GM21825 (cell line): ENCODE results near the gene XPNPEP2.

ENCODE experiments used
- ATAC-seq: cut with Tn5 transposase; IDR thresholded peaks from one replicate; pipeline ENCODE4 v1.9.1; 2021; ENCODE audit warnings: mild to moderate bottlenecking, moderate library complexity; ENCODE audit not compliant: unreplicated experiment

The XPNPEP2 gene

GRCh38 chrX:129777218-129778030, 38.6 kb downstream of the XPNPEP2 start:
- ATAC-seq, result no peak

GRCh38 chrX:129779086-129779672, 40.4 kb downstream of the XPNPEP2 start:
- no peak for ATAC-seq

GRCh38 chrX:129779747-129780146, 41.0 kb downstream of the XPNPEP2 start, which contains the start of gene SASH3:
SASH3 (plus strand) TSS chrX:129779949; CDS start chrX:129780098, 149 bp downstream.
- ATAC-seq, result peak; percentile 35

- no peak for ATAC-seq
Observed at GRCh38 chrX:129780441-129781105, 41.8 kb downstream of the XPNPEP2 start.

GRCh38 chrX:129781134-129781672, 42.4 kb downstream of the XPNPEP2 start:
- ATAC-seq, result peak; percentile 68

- ATAC-seq, result no peak
Observed at GRCh38 chrX:129781680-129782495, 43.1 kb downstream of the XPNPEP2 start.

GRCh38 chrX:129782706-129783105, 43.9 kb downstream of the XPNPEP2 start:
- ATAC-seq, result no peak

- ATAC-seq, result no peak
Observed at GRCh38 chrX:129783291-129783713, 44.5 kb downstream of the XPNPEP2 start.

- ATAC-seq, result no peak
Observed at GRCh38 chrX:129784371-129784770, 45.6 kb downstream of the XPNPEP2 start.

GRCh38 chrX:129785160-129785947, 46.6 kb downstream of the XPNPEP2 start:
- ATAC-seq, result no peak

- peak; percentile 65 for ATAC-seq
Observed at GRCh38 chrX:129786210-129786651, 47.5 kb downstream of the XPNPEP2 start.

GRCh38 chrX:129787336-129788055, 48.7 kb downstream of the XPNPEP2 start:
- ATAC-seq, result no peak

- ATAC-seq, result no peak
Observed at GRCh38 chrX:129788527-129788926, 49.7 kb downstream of the XPNPEP2 start.

- ATAC-seq, result no peak
Observed at GRCh38 chrX:129790146-129790545, 51.4 kb downstream of the XPNPEP2 start.

- no peak for ATAC-seq
Observed at GRCh38 chrX:129790808-129791207, 52.0 kb downstream of the XPNPEP2 start.

- ATAC-seq, result no peak
Observed at GRCh38 chrX:129791336-129791735, 52.6 kb downstream of the XPNPEP2 start.

GRCh38 chrX:129791961-129792570, 53.3 kb downstream of the XPNPEP2 start:
- no peak for ATAC-seq

- ATAC-seq, result no peak
Observed at GRCh38 chrX:129792586-129793291, 54.0 kb downstream of the XPNPEP2 start.
